Dedifferentiated amniotic fluid mesenchymal stem cell (primary cell): ENCODE results near the gene PRRX2.

Source experiments
- DNase-seq: peaks from one replicate; pipeline ENCODE4 v3.0.0-alpha.2; 2016; ENCODE audit errors: extremely low spot score

PRRX2 gene

GRCh38 chr9:129665389-129665775, at the start of gene PRRX2:
TSS of gene PRRX2 (plus strand) at chr9:129665647. CDS start at chr9:129665868, 221 bp downstream.
- DNase-seq: peak; percentile 50

- no peak for DNase-seq
Observed at GRCh38 chr9:129617167-129617566, 48.3 kb upstream of the PRRX2 start.

- no peak for DNase-seq
Observed at GRCh38 chr9:129619787-129620668, 45.4 kb upstream of the PRRX2 start.

- DNase-seq: no peak
Observed at GRCh38 chr9:129620669-129621295, 44.7 kb upstream of the PRRX2 start, which contains the start of gene C9orf50. TSS of gene C9orf50 (minus strand) at chr9:129621101. CDS start at chr9:129620574, 527 bp downstream.

GRCh38 chr9:129623331-129623730, 42.1 kb upstream of the PRRX2 start:
- no peak for DNase-seq

- DNase-seq: peak; percentile 67
Observed at GRCh38 chr9:129624168-129624759, 41.2 kb upstream of the PRRX2 start.

- DNase-seq: no peak
Observed at GRCh38 chr9:129624947-129625346, 40.5 kb upstream of the PRRX2 start.

- DNase-seq: peak; percentile 77
Observed at GRCh38 chr9:129626079-129626624, 39.3 kb upstream of the PRRX2 start, which contains the start of gene NTMT1. TSS of gene NTMT1 (plus strand) at chr9:129626163. CDS start at chr9:129632704, 6,541 bp downstream.

GRCh38 chr9:129626625-129627284, 38.7 kb upstream of the PRRX2 start:
- DNase-seq: peak; percentile 53

GRCh38 chr9:129627556-129628440, 37.6 kb upstream of the PRRX2 start:
- DNase-seq: no peak

GRCh38 chr9:129628709-129629108, 36.7 kb upstream of the PRRX2 start:
- DNase-seq: no peak

- DNase-seq: no peak
Observed at GRCh38 chr9:129629251-129629820, 36.1 kb upstream of the PRRX2 start.

- DNase-seq: no peak
Observed at GRCh38 chr9:129630967-129631673, 34.3 kb upstream of the PRRX2 start.

- DNase-seq: no peak
Observed at GRCh38 chr9:129631674-129632129, 33.7 kb upstream of the PRRX2 start.

GRCh38 chr9:129632460-129632859, 33.0 kb upstream of the PRRX2 start:
- DNase-seq: no peak

- DNase-seq: no peak
Observed at GRCh38 chr9:129633207-129633606, 32.2 kb upstream of the PRRX2 start.

GRCh38 chr9:129633848-129634247, 31.6 kb upstream of the PRRX2 start:
- no peak for DNase-seq

GRCh38 chr9:129635099-129636065, 30.1 kb upstream of the PRRX2 start:
- DNase-seq: no peak
